ENCODE measurements around the gene CBFB. TPM values are rescaled to one million over a fixed set of nuclear protein-coding genes. Genes with fewer than 3 reads are reported as not detected.
"Not testable (repeated sequence)": the region's sequence is repeated elsewhere in the genome, so short reads cannot be mapped to it uniquely, and the experiment has no call there.

CBFB gene
- total RNA-seq, 1 donor = 55.7 TPM

- DNase-seq (ENCODE audit: low read depth in 2 of 3, low spot score in 2 of 3) = no peak
Observed at GRCh38 chr16:67040166-67040565, 11.2 kb downstream of the CBFB start.

GRCh38 chr16:67040906-67041305 is 12.0 kb downstream of the CBFB start:
- DNase-seq (ENCODE audit: low read depth in 2 of 3, low spot score in 2 of 3) = no peak

GRCh38 chr16:67041520-67041919 is 12.6 kb downstream of the CBFB start:
- DNase-seq (ENCODE audit: low read depth in 2 of 3, low spot score in 2 of 3) = not testable (repeated sequence)

GRCh38 chr16:67043420-67043819 is 14.5 kb downstream of the CBFB start:
- DNase-seq (ENCODE audit: low read depth in 2 of 3, low spot score in 2 of 3) = no peak

- no peak for DNase-seq (ENCODE audit: low read depth in 2 of 3, low spot score in 2 of 3)
Observed at GRCh38 chr16:67050796-67051195, 21.8 kb downstream of the CBFB start.

- no peak for DNase-seq (ENCODE audit: low read depth in 2 of 3, low spot score in 2 of 3)
Observed at GRCh38 chr16:67052399-67052798, 23.4 kb downstream of the CBFB start.

- no peak for DNase-seq (ENCODE audit: low read depth in 2 of 3, low spot score in 2 of 3)
Observed at GRCh38 chr16:67053767-67054334, 24.9 kb downstream of the CBFB start.

- DNase-seq (ENCODE audit: low read depth in 2 of 3, low spot score in 2 of 3) = no peak
Observed at GRCh38 chr16:67054901-67055300, 26.0 kb downstream of the CBFB start.

- peak in 1 of 3 donors; percentile 8 for DNase-seq (ENCODE audit: low read depth in 2 of 3, low spot score in 2 of 3)
Observed at GRCh38 chr16:67055712-67056487, 27.0 kb downstream of the CBFB start.

- peak in 1 of 3 donors; percentile 48 for DNase-seq (ENCODE audit: low read depth in 2 of 3, low spot score in 2 of 3)
Observed at GRCh38 chr16:67063008-67063407, 34.1 kb downstream of the CBFB start.

- no peak for DNase-seq (ENCODE audit: low read depth in 2 of 3, low spot score in 2 of 3)
Observed at GRCh38 chr16:67068212-67068753, 39.3 kb downstream of the CBFB start.

GRCh38 chr16:67071476-67072048 is 42.6 kb downstream of the CBFB start:
- no peak for DNase-seq (ENCODE audit: low read depth in 2 of 3, low spot score in 2 of 3)

- no peak for DNase-seq (ENCODE audit: low read depth in 2 of 3, low spot score in 2 of 3)
Observed at GRCh38 chr16:67075331-67075730, 46.4 kb downstream of the CBFB start.

- no peak for DNase-seq (ENCODE audit: low read depth in 2 of 3, low spot score in 2 of 3)
Observed at GRCh38 chr16:67077871-67078270, 48.9 kb downstream of the CBFB start.

- no peak for DNase-seq (ENCODE audit: low read depth in 2 of 3, low spot score in 2 of 3)
Observed at GRCh38 chr16:67082100-67082499, 53.2 kb downstream of the CBFB start.

GRCh38 chr16:67082891-67083290 is 53.9 kb downstream of the CBFB start:
- DNase-seq (ENCODE audit: low read depth in 2 of 3, low spot score in 2 of 3) = no peak

GRCh38 chr16:67084345-67085028 is 55.5 kb downstream of the CBFB start:
- DNase-seq (ENCODE audit: low read depth in 2 of 3, low spot score in 2 of 3) = no peak

- DNase-seq (ENCODE audit: low read depth in 2 of 3, low spot score in 2 of 3) = no peak
Observed at GRCh38 chr16:67086822-67087221, 57.9 kb downstream of the CBFB start.

GRCh38 chr16:67087291-67087690 is 58.3 kb downstream of the CBFB start:
- DNase-seq (ENCODE audit: low read depth in 2 of 3, low spot score in 2 of 3) = no peak

GRCh38 chr16:67087803-67088202 is 58.9 kb downstream of the CBFB start:
- no peak for DNase-seq (ENCODE audit: low read depth in 2 of 3, low spot score in 2 of 3)

- no peak for DNase-seq (ENCODE audit: low read depth in 2 of 3, low spot score in 2 of 3)
Observed at GRCh38 chr16:67088551-67088950, 59.6 kb downstream of the CBFB start.

All from hematopoietic multipotent progenitor cell (in vitro differentiated cells).